DMS 273 treated with DMSO at 0.1 percent for 48 hours (cell line): ENCODE results near the gene CAPN9.

ENCODE experiments used
- DNase-seq: peaks from one replicate; lab custom pipeline; 2025; lab: John Stamatoyannopoulos, UW

CAPN9 gene

GRCh38 chr1:230800891-230801840 is 54.0 kb downstream of the CAPN9 start:
- DNase-seq: no peak

- no peak for DNase-seq
These were observed 57.2 kb downstream of the CAPN9 start for GRCh38 chr1:230804396-230804795.

- no peak for DNase-seq
These were observed 59.4 kb downstream of the CAPN9 start for GRCh38 chr1:230806552-230806951.

- no peak for DNase-seq
These were observed 59.8 kb downstream of the CAPN9 start for GRCh38 chr1:230807029-230807428.

GRCh38 chr1:230807561-230808280 is 60.5 kb downstream of the CAPN9 start:
- no peak for DNase-seq

GRCh38 chr1:230808281-230808872 is 61.2 kb downstream of the CAPN9 start:
- DNase-seq: no peak

GRCh38 chr1:230809256-230809990 is 62.2 kb downstream of the CAPN9 start:
- DNase-seq: no peak

GRCh38 chr1:230812568-230812967 is 65.4 kb downstream of the CAPN9 start:
- DNase-seq: no peak

- no peak for DNase-seq
These were observed 67.9 kb downstream of the CAPN9 start for GRCh38 chr1:230814949-230815692.

- DNase-seq: no peak
These were observed 68.8 kb downstream of the CAPN9 start for GRCh38 chr1:230816018-230816417.

- no peak for DNase-seq
These were observed 71.2 kb downstream of the CAPN9 start for GRCh38 chr1:230818367-230818766.

- DNase-seq: no peak
These were observed 71.7 kb downstream of the CAPN9 start for GRCh38 chr1:230818901-230819300.

- DNase-seq: no peak
These were observed 72.8 kb downstream of the CAPN9 start for GRCh38 chr1:230819976-230820375.

GRCh38 chr1:230820568-230820967 is 73.4 kb downstream of the CAPN9 start:
- DNase-seq: no peak

GRCh38 chr1:230821346-230821745 is 74.2 kb downstream of the CAPN9 start:
- DNase-seq: no peak

- no peak for DNase-seq
These were observed 74.9 kb downstream of the CAPN9 start for GRCh38 chr1:230822092-230822581.

GRCh38 chr1:230823426-230823825 is 76.2 kb downstream of the CAPN9 start:
- DNase-seq: no peak

GRCh38 chr1:230823931-230824381 is 76.8 kb downstream of the CAPN9 start:
- no peak for DNase-seq

GRCh38 chr1:230824551-230824918 is 77.3 kb downstream of the CAPN9 start:
- no peak for DNase-seq

GRCh38 chr1:230824919-230825721 is 77.9 kb downstream of the CAPN9 start:
- DNase-seq: no peak
